Fibroblast of lung (primary cell): ENCODE data around the gene HIGD2A. TPM values are rescaled to one million over a fixed set of nuclear protein-coding genes. Genes with fewer than 3 reads are reported as not detected.

Source experiments
- DNase-seq, 2 donors: peaks; one replicate each; pipeline versions ENCODE4 v3.0.0 to v3.0.0-alpha.2; 2010; ENCODE audit warnings: low read depth in 2 of 2
- H2AFZ ChIP-seq: 2 replicates; pipeline ENCODE4 v1.5.1; 2012; ENCODE audit warnings: low read length, control low read depth, inconsistent platforms
- H3K27ac ChIP-seq: 2 replicates; pipeline ENCODE4 v1.5.1; 2011; ENCODE audit warnings: low read length, control low read depth; ENCODE audit not compliant: insufficient read depth
- H3K27me3 ChIP-seq: 2 replicates; pipeline ENCODE4 v1.5.1; 2011; ENCODE audit warnings: mild to moderate bottlenecking, low read length; ENCODE audit not compliant: control insufficient read depth, insufficient read depth
- H3K36me3 ChIP-seq: 2 replicates; pipeline ENCODE4 v1.5.1; 2011; ENCODE audit warnings: low read length; ENCODE audit not compliant: control insufficient read depth, insufficient read depth
- H3K4me1 ChIP-seq: 2 replicates; pipeline ENCODE4 v1.5.1; 2011; ENCODE audit warnings: low read length; ENCODE audit not compliant: control insufficient read depth, insufficient read depth; ENCODE audit errors: extremely low read depth
- H3K4me2 ChIP-seq: 2 replicates; pipeline ENCODE4 v1.5.1; 2011; ENCODE audit warnings: low read length, control low read depth; ENCODE audit not compliant: insufficient read depth; ENCODE audit errors: extremely low read depth
- H3K4me3 ChIP-seq, 4 experiments: fragments of 200-600 bp in 1 of 4; sonication (generic) in 1 of 4; replicated peaks in 1 of 4; 2 replicates each; pipeline ENCODE4 v1.5.1; 2011 to 2016; ENCODE audit warnings: low read length in 4 of 4, low read depth in 3 of 4, mild to moderate bottlenecking in 3 of 4, control low read depth in 2 of 4, inconsistent platforms in 1 of 4, mixed read lengths in 1 of 4; ENCODE audit not compliant: insufficient read depth in 1 of 4; ENCODE audit errors: control extremely low read depth in 1 of 4
- H3K79me2 ChIP-seq: 2 replicates; pipeline ENCODE4 v1.5.1; 2012; ENCODE audit warnings: mild to moderate bottlenecking, low read length, inconsistent platforms; ENCODE audit not compliant: control insufficient read depth, insufficient read depth
- H3K9ac ChIP-seq: 2 replicates; pipeline ENCODE4 v1.5.1; 2011; ENCODE audit warnings: mild to moderate bottlenecking, low read length, control low read depth; ENCODE audit not compliant: insufficient read depth
- H3K9me3 ChIP-seq: 2 replicates; pipeline ENCODE4 v1.5.1; 2012; ENCODE audit warnings: low read depth, low read length; ENCODE audit not compliant: control insufficient read depth, insufficient read depth
- H4K20me1 ChIP-seq: 2 replicates; pipeline ENCODE4 v1.5.1; 2011; ENCODE audit warnings: low read length; ENCODE audit not compliant: control insufficient read depth, insufficient read depth; ENCODE audit errors: extremely low read depth
- CTCF ChIP-seq, 2 donors: IDR thresholded peaks in 1 of 2; conservative IDR thresholded peaks in 1 of 2; 1 replicate in 1 of 2; 2 replicates in 1 of 2; pipeline ENCODE4 v1.5.1; 2011 to 2012; ENCODE audit warnings: low read length in 2 of 2, control low read depth in 1 of 2, inconsistent platforms in 1 of 2, low read depth in 1 of 2, mild to moderate bottlenecking in 1 of 2
- EZH2 ChIP-seq: IDR thresholded peaks from 2 replicates; pipeline ENCODE4 v1.5.1; 2012; ENCODE audit warnings: low read length, control low read depth, mild to moderate bottlenecking; ENCODE audit errors: missing control alignments
- polyA plus RNA-seq, 2 donors: library from polyadenylated mRNA; depleted of rRNA in 1 of 2; stranded (reverse) in 1 of 2; unstranded in 1 of 2; fragments of >200 nt; gene quantifications; 2 replicates each; pipeline ENCODE4 v1.2.1, GENCODE V29; 2011 to 2012; ENCODE audit warnings: missing spikeins in 1 of 2
- total RNA-seq: library from RNA; depleted of rRNA; stranded (reverse); fragments of >200 nt; gene quantifications from 2 replicates; pipeline ENCODE4 v1.2.1, GENCODE V29; 2014

HIGD2A gene
- total and polyA plus RNA-seq, 2 donors (not counting 1 experiment from before 2014, with no cell fraction given), result 54.7 to 77.6 TPM

GRCh38 chr5:176361437-176362232 is 26.9 kb upstream of the HIGD2A start, which contains the start of gene KIAA1191:
Gene KIAA1191 (minus strand): TSS chr5:176361764. CDS start chr5:176359508, 2,256 bp downstream.
- peak within 1 kb of the TSS; percentile 96 for H2AFZ ChIP-seq
- peak within 1 kb of the TSS; percentile 73 for H3K4me2 ChIP-seq
- peaks cover 2% of the 10 kb centered on the region for H3K36me3 ChIP-seq
- DNase-seq, result peak; percentile 90 to 91
- peak within 1 kb of the TSS; percentile 88 to 99 (median 90) for H3K4me3 ChIP-seq
- H3K27me3 ChIP-seq, result no peaks in the 10 kb centered on the region
- H4K20me1 ChIP-seq, result no peaks in the 10 kb centered on the region
- H3K4me1 ChIP-seq, result peaks cover 4% of the 10 kb centered on the region
- TF ChIP-seq EZH2, result no peak
- TF ChIP-seq CTCF (conservative IDR thresholded peaks at IDR 0.05 in 1 of 2, IDR thresholded peaks at IDR 0.05 in 1 of 2; ENCODE audit: low read depth in 1 of 2, low read length in 2 of 2), result peak; percentile 27 to 36
- H3K79me2 ChIP-seq, result peaks cover 30% of the 10 kb centered on the region
- no peaks in the 10 kb centered on the region for H3K9me3 ChIP-seq
- peak within 1 kb of the TSS; percentile 84 for H3K9ac ChIP-seq
- peak within 1 kb of the TSS; percentile 62 for H3K27ac ChIP-seq

- TF ChIP-seq EZH2 (no peak), CTCF (conservative IDR thresholded peaks at IDR 0.05 in 1 of 2, IDR thresholded peaks at IDR 0.05 in 1 of 2; ENCODE audit: low read depth in 1 of 2, low read length in 2 of 2) (no peak)
- Histone ChIP-seq H3K36me3 (peaks cover 2% of the 10 kb centered on the region), H3K9ac (no peak overlapping the region), H4K20me1 (no peaks in the 10 kb centered on the region), H3K9me3 (no peaks in the 10 kb centered on the region), H3K4me1 (peaks cover 4% of the 10 kb centered on the region), H2AFZ (peak overlapping the region; percentile 96), H3K27me3 (no peaks in the 10 kb centered on the region), H3K79me2 (peaks cover 28% of the 10 kb centered on the region), H3K4me2 (peak overlapping the region; percentile 73), H3K4me3 (peak overlapping the region; percentile 88 to 99 (median 90)), H3K27ac (no peak overlapping the region)
- DNase-seq, result no peak
Measured at GRCh38 chr5:176362233-176362490, 26.4 kb upstream of the HIGD2A start.

GRCh38 chr5:176364765-176365350 is 23.7 kb upstream of the HIGD2A start:
- TF ChIP-seq EZH2 (no peak), CTCF (conservative IDR thresholded peaks at IDR 0.05 in 1 of 2, IDR thresholded peaks at IDR 0.05 in 1 of 2; ENCODE audit: low read depth in 1 of 2, low read length in 2 of 2) (no peak)
- peaks cover 11% of the 10 kb centered on the region for H3K79me2 ChIP-seq
- no peaks in the 10 kb centered on the region for H3K9me3 ChIP-seq
- H2AFZ ChIP-seq, result peak overlapping the region; percentile 89
- H3K27ac ChIP-seq, result peak overlapping the region; percentile 57
- no peak for DNase-seq
- H3K9ac ChIP-seq, result peak overlapping the region; percentile 82
- no peaks in the 10 kb centered on the region for H3K36me3 ChIP-seq
- peak overlapping the region; percentile 55 to 74 (median 69) for H3K4me3 ChIP-seq
- peak overlapping the region; percentile 44 for H3K4me2 ChIP-seq
- no peaks in the 10 kb centered on the region for H3K27me3 ChIP-seq
- no peaks in the 10 kb centered on the region for H4K20me1 ChIP-seq
- H3K4me1 ChIP-seq, result peaks cover 2% of the 10 kb centered on the region
